ENCODE results near the gene TNRC6A.

- TF ChIP-seq CTCF (conservative IDR thresholded peaks at IDR 0.05; ENCODE audit: low read length) (no peak), EZH2phosphoT487 (IDR thresholded peaks at IDR 0.05; ENCODE audit: borderline replicate concordance) (no peak)
Observed at GRCh38 chr16:24774510-24774909, 45.1 kb downstream of the TNRC6A start.
